H9 (cell line): Measurements from ENCODE around the gene DISC1. TPM values are rescaled to one million over a fixed set of nuclear protein-coding genes. Genes with fewer than 3 reads are reported as not detected.

Source experiments
- DNase-seq: peaks from one replicate; pipeline ENCODE4 v3.0.0-alpha.2; 2017
- H2AFZ ChIP-seq: one replicate; pipeline ENCODE4 v1.6.1; 2013; ENCODE audit warnings: mild to moderate bottlenecking, low read length, control low read depth, moderate library complexity
- H2AK5ac ChIP-seq: 2 replicates; pipeline ENCODE4 v1.6.1; 2013; ENCODE audit warnings: low read length, control low read depth, mixed read lengths; ENCODE audit not compliant: insufficient read length
- H2BK120ac ChIP-seq: one replicate; pipeline ENCODE4 v1.6.1; 2013; ENCODE audit warnings: low read depth, mild to moderate bottlenecking, low read length, control low read depth, inconsistent platforms; ENCODE audit not compliant: poor library complexity, severe bottlenecking
- H2BK12ac ChIP-seq: 2 replicates; pipeline ENCODE4 v1.6.1; 2013; ENCODE audit warnings: low read length, control low read depth, mixed read lengths, low read depth; ENCODE audit not compliant: insufficient read length
- H2BK15ac ChIP-seq: 2 replicates; pipeline ENCODE4 v1.6.1; 2013; ENCODE audit warnings: low read depth, low read length, control low read depth
- H2BK20ac ChIP-seq: one replicate; pipeline ENCODE4 v1.6.1; 2013; ENCODE audit warnings: low read depth, mild to moderate bottlenecking, low read length, control low read depth, inconsistent platforms; ENCODE audit not compliant: poor library complexity, severe bottlenecking
- H2BK5ac ChIP-seq: 2 replicates; pipeline ENCODE4 v1.6.1; 2013; ENCODE audit warnings: low read length, control low read depth, mixed read lengths; ENCODE audit not compliant: insufficient read length
- H3K14ac ChIP-seq: 2 replicates; pipeline ENCODE4 v1.6.1; 2013; ENCODE audit warnings: low read length, control low read depth; ENCODE audit not compliant: insufficient read depth
- H3K18ac ChIP-seq: 2 replicates; pipeline ENCODE4 v1.6.1; 2013; ENCODE audit warnings: low read depth, mild to moderate bottlenecking, mixed read lengths, low read length, control low read depth; ENCODE audit not compliant: insufficient read length
- H3K23ac ChIP-seq: 2 replicates; pipeline ENCODE4 v1.6.1; 2013; ENCODE audit warnings: low read length, control low read depth, mixed read lengths, low read depth; ENCODE audit not compliant: insufficient read length
- H3K23me2 ChIP-seq: 2 replicates; pipeline ENCODE4 v1.6.1; 2013; ENCODE audit warnings: low read depth, mild to moderate bottlenecking, mixed read lengths, low read length, control low read depth; ENCODE audit not compliant: insufficient read length, poor library complexity, severe bottlenecking
- H3K27ac ChIP-seq: 2 replicates; pipeline ENCODE4 v1.5.1; 2013; ENCODE audit warnings: low read length, control low read depth, mixed read lengths, low read depth; ENCODE audit not compliant: insufficient read length
- H3K27me3 ChIP-seq: 2 replicates; pipeline ENCODE4 v1.6.1; 2013; ENCODE audit warnings: low read length, control low read depth, inconsistent platforms; ENCODE audit not compliant: insufficient read depth
- H3K4ac ChIP-seq: 2 replicates; pipeline ENCODE4 v1.6.1; 2013; ENCODE audit warnings: low read depth, mild to moderate bottlenecking, control low read depth, inconsistent platforms, low read length, moderate library complexity
- H3K4me1 ChIP-seq: 2 replicates; pipeline ENCODE4 v1.6.1; 2013; ENCODE audit warnings: low read length, control low read depth, inconsistent platforms; ENCODE audit not compliant: insufficient read depth
- H3K4me2 ChIP-seq: 2 replicates; pipeline ENCODE4 v1.6.1; 2013; ENCODE audit warnings: low read length, control low read depth, mixed read lengths; ENCODE audit not compliant: insufficient read length, insufficient read depth
- H3K56ac ChIP-seq: 2 replicates; pipeline ENCODE4 v1.6.1; 2013; ENCODE audit warnings: low read depth, mild to moderate bottlenecking, mixed read lengths, low read length, control low read depth; ENCODE audit not compliant: insufficient read length
- H3K79me1 ChIP-seq: 2 replicates; pipeline ENCODE4 v1.6.1; 2013; ENCODE audit warnings: low read depth, mild to moderate bottlenecking, moderate library complexity, low read length, control low read depth, inconsistent platforms; ENCODE audit not compliant: insufficient read depth, poor library complexity, severe bottlenecking
- H3K79me2 ChIP-seq: 2 replicates; pipeline ENCODE4 v1.6.1; 2013; ENCODE audit warnings: low read length, control low read depth, inconsistent platforms; ENCODE audit not compliant: insufficient read depth
- H3K9ac ChIP-seq: 2 replicates; pipeline ENCODE4 v1.6.1; 2013; ENCODE audit warnings: low read length, control low read depth, mixed read lengths; ENCODE audit not compliant: insufficient read length; ENCODE audit errors: extremely low read depth
- H3K9me3 ChIP-seq: one replicate; pipeline ENCODE4 v1.6.1; 2013; ENCODE audit warnings: low read depth, low read length, inconsistent platforms; ENCODE audit not compliant: control insufficient read depth
- H3T11ph ChIP-seq: one replicate; pipeline ENCODE4 v1.6.1; 2013; ENCODE audit warnings: mild to moderate bottlenecking, low read length, control low read depth, inconsistent platforms
- H4K20me1 ChIP-seq: one replicate; pipeline ENCODE4 v1.6.1; 2013; ENCODE audit not compliant: control insufficient read depth, insufficient read length, insufficient read depth
- H4K5ac ChIP-seq: 2 replicates; pipeline ENCODE4 v1.6.1; 2013; ENCODE audit warnings: low read depth, mild to moderate bottlenecking, mixed read lengths, low read length, control low read depth; ENCODE audit not compliant: insufficient read length
- H4K8ac ChIP-seq: replicated peaks from 2 replicates; pipeline ENCODE4 v1.6.1; 2013; ENCODE audit warnings: low read length, control low read depth, mixed read lengths, low read depth; ENCODE audit not compliant: insufficient read length
- H4K91ac ChIP-seq: 2 replicates; pipeline ENCODE4 v1.6.1; 2013; ENCODE audit warnings: low read depth, mild to moderate bottlenecking, moderate library complexity, mixed read lengths, low read length, control low read depth; ENCODE audit not compliant: insufficient read length
- H3K27ac Mint-ChIP-seq, 3 experiments: 2 replicates in 2 of 3; 3 replicates in 1 of 3; pipeline ENCODE4 v1.8.0; 2020 to 2021; ENCODE audit warnings: mixed read lengths in 3 of 3, mild to moderate bottlenecking in 1 of 3, moderate library complexity in 1 of 3
- H3K27me3 Mint-ChIP-seq: 2 replicates; pipeline ENCODE4 v1.8.0; 2021; ENCODE audit warnings: low read depth, mild to moderate bottlenecking, moderate library complexity, mixed read lengths
- H3K36me3 Mint-ChIP-seq, 3 experiments: 2 replicates in 2 of 3; 3 replicates in 1 of 3; pipeline ENCODE4 v1.8.0; 2020 to 2021; ENCODE audit warnings: low read depth in 3 of 3, mixed read lengths in 3 of 3; ENCODE audit not compliant: insufficient read depth in 1 of 3
- H3K4me1 Mint-ChIP-seq, 2 experiments: 2 replicates each; pipeline ENCODE4 v1.8.0; 2020; ENCODE audit warnings: mixed read lengths in 2 of 2
- H3K4me3 Mint-ChIP-seq, 2 experiments: 2 replicates in 1 of 2; 3 replicates in 1 of 2; pipeline ENCODE4 v1.8.0; 2020 to 2021; ENCODE audit warnings: mild to moderate bottlenecking in 2 of 2, mixed read lengths in 2 of 2, moderate library complexity in 1 of 2
- H3K9me3 Mint-ChIP-seq, 2 experiments: 2 replicates in 1 of 2; 3 replicates in 1 of 2; pipeline ENCODE4 v1.8.0; 2020; ENCODE audit warnings: mild to moderate bottlenecking in 2 of 2, mixed read lengths in 2 of 2, moderate library complexity in 1 of 2
- CTCF ChIP-seq: fragments of 200-600 bp; sonication (generic); conservative IDR thresholded peaks from 3 replicates; pipeline ENCODE4 v1.8.0; 2021; ENCODE audit warnings: antibody characterized with exemption, mild to moderate bottlenecking
- WGBS: extraction: QIAGEN DNeasy Blood & Tissue Kit; methylation state at CpG from one replicate; pipeline ENCODE4 v1.1.7; 2013; ENCODE audit warnings: missing lambda C conversion rate, low lambda C conversion rate, mixed read lengths; ENCODE audit not compliant: insufficient read length; ENCODE audit errors: extremely low coverage; 5-methylcytosine and 5-hydroxymethylcytosine counted together
- total RNA-seq: library from RNA; stranded (reverse); gene quantifications from 2 replicates; pipeline ENCODE4 v1.2.1, GENCODE V29; 2021

DISC1 gene
- total RNA-seq, 1 experiment from 2014 or later = 2.5 TPM

- H3K27ac ChIP-seq = no peak overlapping the region
- no peak overlapping the region for H4K8ac ChIP-seq
- no peak overlapping the region for H3K9ac ChIP-seq
- peaks cover 7 to 12% of the 10 kb centered on the region in 2 experiments for H3K4me1 Mint-ChIP-seq
- no peak for TF ChIP-seq CTCF
- H3T11ph ChIP-seq = no peak overlapping the region
- H4K91ac ChIP-seq = no peak overlapping the region
- H2BK12ac ChIP-seq = no peak overlapping the region
- no peaks in the 10 kb centered on the region for H3K9me3 ChIP-seq
- H2BK20ac ChIP-seq = no peak overlapping the region
- no CpG with 5 or more reads among the region's 2 CpGs for WGBS
- no peaks in the 10 kb centered on the region for H3K9me3 Mint-ChIP-seq
- H3K23ac ChIP-seq = no peak overlapping the region
- H3K56ac ChIP-seq = no peak overlapping the region
- no peak overlapping the region for H3K4me2 ChIP-seq
- no peak overlapping the region for H3K18ac ChIP-seq
- no peaks in the 10 kb centered on the region for H3K36me3 Mint-ChIP-seq
- H2AK5ac ChIP-seq = no peak overlapping the region
- no peaks in the 10 kb centered on the region; the same call in 1 of the 2 replicates for H3K4me1 ChIP-seq
- H2BK120ac ChIP-seq = no peak overlapping the region
- no peaks in the 10 kb centered on the region for H3K27me3 ChIP-seq
- no peak overlapping the region for H3K4me3 Mint-ChIP-seq
- no peaks in the 10 kb centered on the region for H3K79me2 ChIP-seq
- no peaks in the 10 kb centered on the region for H3K79me1 ChIP-seq
- no peak overlapping the region for H2AFZ ChIP-seq
- H3K27ac Mint-ChIP-seq = no peak overlapping the region
- no peak overlapping the region for H3K4ac ChIP-seq
- H2BK15ac ChIP-seq = no peak overlapping the region
- no peak overlapping the region for H3K14ac ChIP-seq
- H2BK5ac ChIP-seq = no peak overlapping the region
- H4K20me1 ChIP-seq = no peaks in the 10 kb centered on the region
- H4K5ac ChIP-seq = no peak overlapping the region
- peaks cover 3% of the 10 kb centered on the region for H3K27me3 Mint-ChIP-seq
- no peaks in the 10 kb centered on the region for H3K23me2 ChIP-seq
- no peak for DNase-seq
Observed at GRCh38 chr1:231827337-231828105, 200.9 kb downstream of the DISC1 start.
